HepG2 (cell line): ENCODE measurements around the gene AWAT2. TPM values are rescaled to one million over a fixed set of nuclear protein-coding genes. Genes with fewer than 3 reads are reported as not detected.

Experiments
- ATAC-seq: fragments of 200-7000 bp; cut with Tn5 transposase; 3 replicates; pipeline ENCODE4 v1.9.1; 2020; ENCODE audit warnings: mild to moderate bottlenecking, moderate library complexity
- BruUV-seq: library from RNA; stranded (reverse); fragments of 400-500 nt; replicated peaks from 2 replicates; lab custom pipeline; 2021; lab: Mats Ljungman, UMichigan
- CTCF ChIA-PET: fragments of 300-600 bp; formaldehyde crosslinking; extraction: SDS; loops from one replicate; lab custom pipeline; 2021; ENCODE audit warnings: low total read pairs, inconsistent platforms, low intra/inter-chr PET ratio; lab: Yijun Ruan, JAX
- POLR2A ChIA-PET: fragments of 350-600 bp; sonication (Branson Sonifier 250); formaldehyde crosslinking; loops from one replicate; lab custom pipeline; 2020; ENCODE audit warnings: antibody characterized with exemption, inconsistent platforms; lab: Yijun Ruan, JAX
- DNase-seq: peaks from one replicate; pipeline ENCODE4 v3.0.0-alpha.2; 2015; ENCODE audit warnings: low spot score
- FAIRE-seq: peaks from 3 replicates; lab custom pipeline; 2011; peaks lifted over from hg19 to GRCh38; lab: Jason Lieb, UNC
- H2AFZ ChIP-seq: one replicate; pipeline ENCODE4 v1.6.1; 2011; ENCODE audit warnings: low read length, inconsistent platforms
- H3K27ac ChIP-seq: fragments of 300-600 bp; 3 replicates; pipeline ENCODE4 v1.8.0; 2011; ENCODE audit warnings: mixed run types, mild to moderate bottlenecking, mixed read lengths, low read length, inconsistent platforms; ENCODE audit not compliant: insufficient read depth; ENCODE audit errors: extremely low read length
- H3K27me3 ChIP-seq, 2 experiments: fragments of 200-600 bp in 1 of 2; 2 replicates in 1 of 2; 3 replicates in 1 of 2; pipeline versions ENCODE4 v1.6.0 to v1.8.0; 2011; ENCODE audit warnings: low read length in 2 of 2, mild to moderate bottlenecking in 2 of 2, moderate library complexity in 2 of 2, inconsistent platforms in 1 of 2; ENCODE audit not compliant: insufficient read depth in 2 of 2, control insufficient read depth in 1 of 2
- H3K36me3 ChIP-seq, 2 experiments: fragments of 200-600 bp in 1 of 2; replicated peaks in 1 of 2; 2 replicates in 1 of 2; 3 replicates in 1 of 2; pipeline versions ENCODE4 v1.5.1 to v1.8.0; 2011; ENCODE audit warnings: low read length in 2 of 2, inconsistent platforms in 1 of 2; ENCODE audit not compliant: insufficient read depth in 2 of 2, control insufficient read depth in 1 of 2
- H3K4me1 ChIP-seq: 2 replicates; pipeline ENCODE4 v1.5.1; 2012; ENCODE audit warnings: low read length, inconsistent platforms; ENCODE audit not compliant: insufficient read depth
- H3K4me2 ChIP-seq: 2 replicates; pipeline ENCODE4 v1.6.0; 2011; ENCODE audit warnings: low read depth, low read length, inconsistent platforms
- H3K4me3 ChIP-seq, 3 experiments: fragments of 200-600 bp in 1 of 3; sonication (generic), shearing (Covaris generic) in 1 of 3; replicated peaks in 1 of 3; 2 replicates each; pipeline ENCODE4 v1.5.1; 2011 to 2016; ENCODE audit warnings: low read length in 3 of 3, inconsistent platforms in 2 of 3, low read depth in 2 of 3, mild to moderate bottlenecking in 2 of 3, control low read depth in 1 of 3, mixed read lengths in 1 of 3; ENCODE audit not compliant: insufficient read depth in 1 of 3
- H3K79me2 ChIP-seq: one replicate; pipeline ENCODE4 v1.6.1; 2011; ENCODE audit warnings: low read length, inconsistent platforms; ENCODE audit not compliant: insufficient read depth
- H3K9ac ChIP-seq: 2 replicates; pipeline ENCODE4 v1.6.0; 2011; ENCODE audit warnings: mild to moderate bottlenecking, low read depth, low read length, inconsistent platforms; ENCODE audit not compliant: insufficient read depth
- H3K9me3 ChIP-seq: 2 replicates; pipeline ENCODE4 v1.5.1; 2012; ENCODE audit warnings: mild to moderate bottlenecking, low read length
- H4K20me1 ChIP-seq: 2 replicates; pipeline ENCODE4 v1.6.0; 2011; ENCODE audit warnings: inconsistent platforms, mild to moderate bottlenecking, low read length, moderate library complexity; ENCODE audit not compliant: insufficient read depth
- KIAA2018 ChIP-seq: sonication (generic); formaldehyde crosslinking; IDR thresholded peaks from 2 replicates; pipeline ENCODE4 v1.5.0; 2020; ENCODE audit warnings: mild to moderate bottlenecking, missing genetic modification reagents, borderline replicate concordance
- KLF13 ChIP-seq: sonication (generic); formaldehyde crosslinking; IDR thresholded peaks from 2 replicates; pipeline ENCODE4 v1.4.0; 2020; ENCODE audit warnings: mild to moderate bottlenecking, missing genetic modification reagents
- THAP11 ChIP-seq: IDR thresholded peaks from 2 replicates; pipeline ENCODE4 v1.6.1; 2016; ENCODE audit warnings: missing biosample characterization, missing genetic modification reagents
- ZBTB8A ChIP-seq: sonication (generic); formaldehyde crosslinking; IDR thresholded peaks from 2 replicates; pipeline ENCODE4 v1.4.0; 2020; ENCODE audit warnings: mild to moderate bottlenecking, low read depth, missing genetic modification reagents, borderline replicate concordance
- ZFX ChIP-seq: sonication (generic); formaldehyde crosslinking; IDR thresholded peaks from 2 replicates; pipeline ENCODE4 v1.4.0; 2020; ENCODE audit warnings: mild to moderate bottlenecking, low read depth, missing genetic modification reagents, moderate library complexity
- ZNF451 ChIP-seq: sonication (generic); formaldehyde crosslinking; IDR thresholded peaks from 2 replicates; pipeline ENCODE4 v1.5.0; 2020; ENCODE audit warnings: mild to moderate bottlenecking, missing genetic modification reagents
- ZNF576 ChIP-seq: sonication (generic); formaldehyde crosslinking; IDR thresholded peaks from 2 replicates; pipeline ENCODE4 v1.4.0; 2020; ENCODE audit warnings: mild to moderate bottlenecking, missing genetic modification reagents
- ZNF800 ChIP-seq: sonication (generic); formaldehyde crosslinking; IDR thresholded peaks from 2 replicates; pipeline ENCODE4 v1.4.0; 2020; ENCODE audit warnings: missing genetic modification reagents
- WGBS: methylation state at CpG from one replicate; pipeline ENCODE4 v1.1.6; 2017; ENCODE audit warnings: low lambda C conversion rate; 5-methylcytosine and 5-hydroxymethylcytosine counted together
- in situ Hi-C: cut with HindIII; loops from 2 replicates; pipeline ENCODE4 v1.10.0; 2017; ENCODE audit warnings: low pct_unique_long_range_greater_than_20kb; ENCODE audit not compliant: extremely low pct_ligation_motif_present
- intact Hi-C: fragments of 100-400 bp; cut with micrococcal nuclease; formaldehyde crosslinking; loops from one replicate; pipeline ENCODE4 v1.10.0; 2022; ENCODE audit not compliant: unreplicated experiment
- polyA plus RNA-seq, 8 experiments: library from polyadenylated mRNA; depleted of rRNA in 3 of 8; stranded (reverse) in 7 of 8; unstranded in 1 of 8; fragments of >200 nt; fragmentation: Illumina TruSeq in 4 of 8; extraction: Trizol in 4 of 8; gene quantifications; 2 replicates each; pipeline versions ENCODE4 v1.2.1 to v1.2.3, GENCODE V29; 2011 to 2016; ENCODE audit warnings: low read depth in 4 of 8, missing spikeins in 1 of 8, mixed read lengths in 1 of 8; ENCODE audit not compliant: insufficient read depth in 1 of 8
- total RNA-seq, 5 experiments: library from RNA; depleted of rRNA; stranded (reverse); fragments of >200 nt; fragmentation: Illumina TruSeq; extraction: Trizol; gene quantifications; 2 replicates each; pipeline ENCODE4 v1.2.3, GENCODE V29; 2016; ENCODE audit warnings: low read depth in 1 of 5

AWAT2 gene
- total and polyA plus RNA-seq, 2 of the 13 experiments (the other 11 are each of a cell fraction or from before 2014, with no cell fraction given) = not detected

- H3K27ac ChIP-seq = no peak overlapping the region
- in situ Hi-C loops = loop anchor here (5.0 to 10.0 kb wide), 2 partner anchors 55 to 602 kb away; no protein-coding TSS in a partner anchor
- intact Hi-C loops = no loop called here
- ChIA-PET CTCF (no interaction called here), POLR2A (no interaction called here)
- H3K4me2 ChIP-seq = no peak overlapping the region
- no peaks in the 10 kb centered on the region for H3K79me2 ChIP-seq
- no peaks in the 10 kb centered on the region for H3K9me3 ChIP-seq
- no peaks in the 10 kb centered on the region for H3K4me1 ChIP-seq
- WGBS = no CpG with 5 or more reads among the region's 1 CpG
- ATAC-seq (no peak), DNase-seq (no peak), FAIRE-seq (no peak)
- no peaks in the 10 kb centered on the region for H3K36me3 ChIP-seq
- H3K27me3 ChIP-seq = no peaks in the 10 kb centered on the region
- H3K4me3 ChIP-seq = no peak overlapping the region
- H4K20me1 ChIP-seq = no peaks in the 10 kb centered on the region
- no TSS peak for BruUV-seq
- no peak overlapping the region for H2AFZ ChIP-seq
- H3K9ac ChIP-seq = no peak overlapping the region
- no peak for TF ChIP-seq KLF13 (CRISPR knock-in tag)
- no peak for TF ChIP-seq ZNF576 (CRISPR knock-in tag)
- TF ChIP-seq ZBTB8A = no peak
- no peak for TF ChIP-seq ZNF451
- TF ChIP-seq THAP11 (CRISPR knock-in tag) = no peak
- TF ChIP-seq ZFX (CRISPR knock-in tag) = no peak
- no peak for TF ChIP-seq KIAA2018 (CRISPR knock-in tag)
- TF ChIP-seq ZNF800 (CRISPR knock-in tag) = no peak
Observed at GRCh38 chrX:70089604-70090297, 40.0 kb upstream of the AWAT2 start.
